Measurements from ENCODE around the gene GIMAP6. TPM values are rescaled to one million over a fixed set of nuclear protein-coding genes. Genes with fewer than 3 reads are reported as not detected.
"Not testable (repeated sequence)": the region's sequence is repeated elsewhere in the genome, so short reads cannot be mapped to it uniquely, and the experiment has no call there.

Gene GIMAP6
- total RNA-seq (10 to 100 TPM; 12.6 to 50.6 (median 27.6) TPM), polyA plus RNA-seq (10 to 100 TPM in 2 of 3 donors, 1 to 10 TPM in 1; 9.9 to 12.9 (median 11.0) TPM)
- long read RNA-seq, donor 1, partial matches to known transcripts, result 0 of 4 reads
- long read RNA-seq, donor 1, other reads (novel, unspliced or antisense), result 0 of 4 reads
- long read RNA-seq, donor 2, partial matches to known transcripts, result 0 of 4 reads
- long read RNA-seq, donor 2, other reads (novel, unspliced or antisense), result 0 of 4 reads
- long read RNA-seq, donor 3, partial matches to known transcripts, result 0 of 5 reads
- long read RNA-seq, donor 3, other reads (novel, unspliced or antisense), result 0 of 5 reads
- long read RNA-seq, donor 4, transcript GIMAP6-202 (3 exons, 876 nt), result major isoform, 5 of 9 reads
- long read RNA-seq, donor 4, partial matches to known transcripts, result 0 of 9 reads
- long read RNA-seq, donor 4, other reads (novel, unspliced or antisense), result 2 of 9 reads
- long read RNA-seq, donor 5, transcript GIMAP6-202 (3 exons, 876 nt), result minor isoform, 9 of 46 reads
- long read RNA-seq, donor 5, transcript GIMAP6-201 (3 exons, 3,440 nt), result major isoform, 33 of 46 reads
- long read RNA-seq, donor 5, partial matches to known transcripts, result 0 of 46 reads
- long read RNA-seq, donor 5, other reads (novel, unspliced or antisense), result 4 of 46 reads
- long read RNA-seq, donor 6, partial matches to known transcripts, result 0 of 7 reads
- long read RNA-seq, donor 6, other reads (novel, unspliced or antisense), result 4 of 7 reads
- long read RNA-seq, donor 7, partial matches to known transcripts, result 0 of 1 reads
- long read RNA-seq, donor 7, other reads (novel, unspliced or antisense), result 0 of 1 reads
- long read RNA-seq, donor 8, partial matches to known transcripts, result 0 of 5 reads
- long read RNA-seq, donor 8, other reads (novel, unspliced or antisense), result 0 of 5 reads
- long read RNA-seq, donor 9, partial matches to known transcripts, result 0 of 2 reads
- long read RNA-seq, donor 9, other reads (novel, unspliced or antisense), result 0 of 2 reads
- long read RNA-seq, donor 10, partial matches to known transcripts, result 0 of 1 reads
- long read RNA-seq, donor 10, other reads (novel, unspliced or antisense), result 0 of 1 reads

- peak within 1 kb of the TSS in 4 of 5 donors; percentile 38 to 85 (median 42) for H3K27ac ChIP-seq
- 39 to 52% (median 40%) methylated on average over 9 of the region's 9 CpGs for WGBS, 4 donors
- intact Hi-C loops (cut with DNase I), result no loop called here
- DNase-seq, result peak in 6 of 7 donors; percentile 13 to 63 (median 32)
- no peak for TF ChIP-seq POLR2A (IDR thresholded peaks at IDR 0.05)
- TF ChIP-seq, protein P1, sequence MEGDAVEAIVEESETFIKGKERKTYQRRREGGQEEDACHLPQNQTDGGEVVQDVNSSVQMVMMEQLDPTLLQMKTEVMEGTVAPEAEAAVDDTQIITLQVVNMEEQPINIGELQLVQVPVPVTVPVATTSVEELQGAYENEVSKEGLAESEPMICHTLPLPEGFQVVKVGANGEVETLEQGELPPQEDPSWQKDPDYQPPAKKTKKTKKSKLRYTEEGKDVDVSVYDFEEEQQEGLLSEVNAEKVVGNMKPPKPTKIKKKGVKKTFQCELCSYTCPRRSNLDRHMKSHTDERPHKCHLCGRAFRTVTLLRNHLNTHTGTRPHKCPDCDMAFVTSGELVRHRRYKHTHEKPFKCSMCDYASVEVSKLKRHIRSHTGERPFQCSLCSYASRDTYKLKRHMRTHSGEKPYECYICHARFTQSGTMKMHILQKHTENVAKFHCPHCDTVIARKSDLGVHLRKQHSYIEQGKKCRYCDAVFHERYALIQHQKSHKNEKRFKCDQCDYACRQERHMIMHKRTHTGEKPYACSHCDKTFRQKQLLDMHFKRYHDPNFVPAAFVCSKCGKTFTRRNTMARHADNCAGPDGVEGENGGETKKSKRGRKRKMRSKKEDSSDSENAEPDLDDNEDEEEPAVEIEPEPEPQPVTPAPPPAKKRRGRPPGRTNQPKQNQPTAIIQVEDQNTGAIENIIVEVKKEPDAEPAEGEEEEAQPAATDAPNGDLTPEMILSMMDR (IDR thresholded peaks at IDR 0.05), result no peak
- no peaks in the 10 kb centered on the region for H3K9me3 ChIP-seq (replicated peaks in 1 of 3)
- peak within 1 kb of the TSS in 3 of 4 donors; percentile 7 to 57 (median 27) for H3K4me3 ChIP-seq
- H3K36me3 ChIP-seq (replicated peaks in 1 of 2), result no peaks in the 10 kb centered on the region
- no peaks in the 10 kb centered on the region for H3K4me1 ChIP-seq (replicated peaks in 1 of 2)
- no peaks in the 10 kb centered on the region for H3K27me3 ChIP-seq
Measured at GRCh38 chr7:150631866-150632864, at the start of gene GIMAP6. Gene GIMAP6 (minus strand): TSS chr7:150632385. CDS start chr7:150630142, 2,243 bp downstream.

GRCh38 chr7:150680364-150680763 is 48.2 kb upstream of the GIMAP6 start:
- DNase-seq; H3K4me3 ChIP-seq; H3K27me3 ChIP-seq; intact Hi-C loops (cut with DNase I); H3K36me3 ChIP-seq (replicated peaks in 1 of 2); H3K27ac ChIP-seq; H3K9me3 ChIP-seq (replicated peaks in 1 of 3): not testable (repeated sequence)
- peaks cover 6 to 12% of the 10 kb centered on the region in 2 donors for H3K4me1 ChIP-seq (replicated peaks in 1 of 2)
- 74 to 81% (median 78%) methylated on average over 1 to 2 of the region's 2 CpGs for WGBS, 4 donors

DNA sequence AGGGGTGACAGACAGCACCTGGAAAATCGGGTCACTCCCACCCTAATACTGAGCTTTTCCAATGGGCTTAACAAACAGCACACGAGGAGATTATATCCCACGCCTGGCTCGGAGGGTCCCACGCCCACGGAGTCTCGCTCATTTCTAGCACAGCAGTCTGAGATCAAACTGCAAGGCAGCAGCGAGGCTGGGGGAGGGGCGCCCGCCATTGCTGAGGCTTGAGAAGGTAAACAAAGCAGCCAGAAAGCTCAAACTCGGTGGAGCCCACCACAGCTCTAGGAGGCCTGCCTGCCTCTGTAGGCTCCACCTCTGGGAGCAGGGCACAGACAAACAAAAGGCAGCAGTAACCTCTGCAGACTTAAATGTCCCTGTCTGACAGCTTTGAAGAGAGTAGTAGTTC is 46.4 kb upstream of the GIMAP6 start:
- H3K36me3 ChIP-seq (replicated peaks in 1 of 2); H3K27me3 ChIP-seq; DNase-seq; H3K4me3 ChIP-seq; H3K4me1 ChIP-seq (replicated peaks in 1 of 2); intact Hi-C loops (cut with DNase I); H3K9me3 ChIP-seq (replicated peaks in 1 of 3); H3K27ac ChIP-seq: not testable (repeated sequence)
- 66 to 98% (median 75%) methylated on average over 7 to 11 of the region's 11 CpGs for WGBS, 4 donors

DNA sequence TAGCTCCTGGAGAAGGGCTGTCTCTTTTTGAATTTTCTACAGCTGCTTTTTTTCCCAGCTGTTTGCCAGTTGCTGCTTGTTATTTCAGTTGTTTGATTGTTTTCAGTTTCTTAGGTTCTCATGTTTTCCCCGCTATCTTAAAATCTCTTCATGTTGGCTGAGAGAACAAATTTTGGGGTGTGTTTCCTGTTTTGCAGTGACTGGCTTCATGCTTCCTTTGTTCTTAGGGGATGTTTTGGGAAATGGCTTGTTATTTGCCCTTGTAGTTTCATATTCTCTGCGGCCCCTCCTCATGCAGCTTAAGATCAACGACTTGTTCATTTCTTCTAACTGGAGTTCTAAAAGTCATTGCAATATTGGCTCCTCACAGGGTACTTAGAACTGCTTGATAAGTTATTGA is 44.7 kb upstream of the GIMAP6 start:
- H3K9me3 ChIP-seq (replicated peaks in 1 of 3); H3K27me3 ChIP-seq; H3K4me1 ChIP-seq (replicated peaks in 1 of 2); H3K27ac ChIP-seq; intact Hi-C loops (cut with DNase I); H3K4me3 ChIP-seq; H3K36me3 ChIP-seq (replicated peaks in 1 of 2); DNase-seq: not testable (repeated sequence)
- WGBS, 4 donors, result 49 to 54% (median 52%) methylated on average over 3 of the region's 3 CpGs

GRCh38 chr7:150676276-150676675 is 44.1 kb upstream of the GIMAP6 start:
- H3K4me1 ChIP-seq (replicated peaks in 1 of 2); H3K9me3 ChIP-seq (replicated peaks in 1 of 3); intact Hi-C loops (cut with DNase I); H3K27ac ChIP-seq; H3K27me3 ChIP-seq; H3K36me3 ChIP-seq (replicated peaks in 1 of 2); H3K4me3 ChIP-seq: not testable (repeated sequence)
- DNase-seq, result peak in 2 of 7 donors; percentile 30 to 56
